Progenitor cell of endocrine pancreas (in vitro differentiated cells): ENCODE measurements around the gene APBB2. TPM values are rescaled to one million over a fixed set of nuclear protein-coding genes. Genes with fewer than 3 reads are reported as not detected.

Experiments
- DNase-seq: peaks from one replicate; pipeline ENCODE4 v3.0.0; 2021; ENCODE audit warnings: low spot score; ENCODE audit not compliant: unreplicated experiment
- H3K27ac Mint-ChIP-seq: 2 replicates; pipeline ENCODE4 v1.8.0; 2021; ENCODE audit warnings: mild to moderate bottlenecking, moderate library complexity, mixed read lengths
- H3K27me3 Mint-ChIP-seq: 2 replicates; pipeline ENCODE4 v1.8.0; 2021; ENCODE audit warnings: mixed read lengths
- H3K36me3 Mint-ChIP-seq: 2 replicates; pipeline ENCODE4 v1.8.0; 2022; ENCODE audit warnings: mixed read lengths; ENCODE audit not compliant: insufficient read depth
- H3K4me1 Mint-ChIP-seq: 2 replicates; pipeline ENCODE4 v1.8.0; 2021; ENCODE audit warnings: low read depth, mixed read lengths
- H3K4me3 Mint-ChIP-seq: 2 replicates; pipeline ENCODE4 v1.8.0; 2021; ENCODE audit warnings: low read depth, mild to moderate bottlenecking, moderate library complexity, mixed read lengths
- H3K9me3 Mint-ChIP-seq: 2 replicates; pipeline ENCODE4 v1.8.0; 2021; ENCODE audit warnings: low read depth, mixed read lengths
- total RNA-seq: library from RNA; stranded (reverse); gene quantifications from 2 replicates; pipeline ENCODE4 v1.2.1, GENCODE V29; 2021
- TF ChIP-seq, protein P1 (sequence below): fragments of 200-600 bp; sonication (generic); IDR thresholded peaks from one replicate; pipeline ENCODE4 v1.5.0; 2021; ENCODE audit warnings: antibody characterized with exemption, mild to moderate bottlenecking; ENCODE audit not compliant: unreplicated experiment

Gene APBB2
- total RNA-seq, 1 donor from 2014 or later, result 61.7 TPM

DNA sequence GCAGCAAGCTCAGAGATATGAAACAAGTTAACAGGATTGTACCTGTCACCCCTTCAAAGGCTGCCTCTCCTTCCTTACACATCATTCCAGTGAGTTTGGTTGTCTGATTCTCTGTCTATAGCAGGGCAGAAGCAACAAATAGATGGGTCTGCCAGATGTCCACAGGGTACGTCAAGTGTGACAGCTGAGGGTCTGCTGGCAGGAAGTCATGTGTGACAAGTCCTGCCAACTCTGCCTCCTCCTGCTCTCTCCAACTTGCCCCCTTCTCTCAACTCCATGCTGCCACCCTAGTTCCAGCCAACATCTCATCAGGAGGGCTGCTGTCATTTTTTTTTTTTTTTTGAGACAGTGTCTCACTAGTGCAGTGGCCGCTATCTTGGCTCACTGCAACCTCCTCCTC is 355.4 kb downstream of the APBB2 start:
- no peaks in the 10 kb centered on the region for H3K9me3 Mint-ChIP-seq
- no peak overlapping the region for H3K4me3 Mint-ChIP-seq
- peaks cover 10% of the 10 kb centered on the region for H3K4me1 Mint-ChIP-seq

DNA sequence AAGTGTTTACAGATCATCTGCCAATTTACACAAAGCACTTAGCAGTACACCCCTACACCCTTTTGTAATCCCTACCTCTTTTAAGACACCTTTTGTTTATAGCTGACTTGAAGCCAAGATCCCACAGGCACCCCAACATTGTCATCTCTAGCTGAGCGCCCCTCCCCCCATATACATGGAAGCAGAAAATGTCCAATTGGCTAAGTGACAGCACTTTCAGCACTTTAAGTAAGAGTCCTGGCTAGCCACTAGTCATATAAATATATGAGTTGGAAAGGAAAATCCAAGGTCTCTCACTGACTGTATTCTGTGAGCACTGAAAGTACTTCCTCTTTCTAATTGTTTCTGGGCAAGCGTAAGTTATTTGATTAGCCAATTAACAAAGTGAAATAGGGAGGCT is 356.4 kb downstream of the APBB2 start:
- DNase-seq, result no peak
- peak overlapping the region; percentile 31 for H3K4me3 Mint-ChIP-seq
- peaks cover 8% of the 10 kb centered on the region for H3K36me3 Mint-ChIP-seq
- H3K27me3 Mint-ChIP-seq, result peaks cover 7% of the 10 kb centered on the region
- H3K9me3 Mint-ChIP-seq, result no peaks in the 10 kb centered on the region
- H3K4me1 Mint-ChIP-seq, result peaks cover 10% of the 10 kb centered on the region
- TF ChIP-seq, protein P1, sequence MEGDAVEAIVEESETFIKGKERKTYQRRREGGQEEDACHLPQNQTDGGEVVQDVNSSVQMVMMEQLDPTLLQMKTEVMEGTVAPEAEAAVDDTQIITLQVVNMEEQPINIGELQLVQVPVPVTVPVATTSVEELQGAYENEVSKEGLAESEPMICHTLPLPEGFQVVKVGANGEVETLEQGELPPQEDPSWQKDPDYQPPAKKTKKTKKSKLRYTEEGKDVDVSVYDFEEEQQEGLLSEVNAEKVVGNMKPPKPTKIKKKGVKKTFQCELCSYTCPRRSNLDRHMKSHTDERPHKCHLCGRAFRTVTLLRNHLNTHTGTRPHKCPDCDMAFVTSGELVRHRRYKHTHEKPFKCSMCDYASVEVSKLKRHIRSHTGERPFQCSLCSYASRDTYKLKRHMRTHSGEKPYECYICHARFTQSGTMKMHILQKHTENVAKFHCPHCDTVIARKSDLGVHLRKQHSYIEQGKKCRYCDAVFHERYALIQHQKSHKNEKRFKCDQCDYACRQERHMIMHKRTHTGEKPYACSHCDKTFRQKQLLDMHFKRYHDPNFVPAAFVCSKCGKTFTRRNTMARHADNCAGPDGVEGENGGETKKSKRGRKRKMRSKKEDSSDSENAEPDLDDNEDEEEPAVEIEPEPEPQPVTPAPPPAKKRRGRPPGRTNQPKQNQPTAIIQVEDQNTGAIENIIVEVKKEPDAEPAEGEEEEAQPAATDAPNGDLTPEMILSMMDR, result no peak
- H3K27ac Mint-ChIP-seq, result no peak overlapping the region

More for the DNA sequence above, 355.4 kb downstream of the APBB2 start:
- no peak for DNase-seq
- Mint-ChIP-seq H3K36me3 (peaks cover 3% of the 10 kb centered on the region), H3K27ac (no peak overlapping the region), H3K27me3 (peaks cover 7% of the 10 kb centered on the region)
- TF ChIP-seq, protein P1, result no peak

GRCh38 chr4:40856840-40857362 is 357.4 kb downstream of the APBB2 start:
- Mint-ChIP-seq H3K27ac (peak overlapping the region; percentile 94), H3K4me1 (peaks cover 10% of the 10 kb centered on the region), H3K9me3 (no peaks in the 10 kb centered on the region), H3K4me3 (peak overlapping the region; percentile 88), H3K36me3 (peaks cover 10% of the 10 kb centered on the region), H3K27me3 (peaks cover 7% of the 10 kb centered on the region)
- TF ChIP-seq, protein P1, result no peak
- peak; percentile 63 for DNase-seq

DNA sequence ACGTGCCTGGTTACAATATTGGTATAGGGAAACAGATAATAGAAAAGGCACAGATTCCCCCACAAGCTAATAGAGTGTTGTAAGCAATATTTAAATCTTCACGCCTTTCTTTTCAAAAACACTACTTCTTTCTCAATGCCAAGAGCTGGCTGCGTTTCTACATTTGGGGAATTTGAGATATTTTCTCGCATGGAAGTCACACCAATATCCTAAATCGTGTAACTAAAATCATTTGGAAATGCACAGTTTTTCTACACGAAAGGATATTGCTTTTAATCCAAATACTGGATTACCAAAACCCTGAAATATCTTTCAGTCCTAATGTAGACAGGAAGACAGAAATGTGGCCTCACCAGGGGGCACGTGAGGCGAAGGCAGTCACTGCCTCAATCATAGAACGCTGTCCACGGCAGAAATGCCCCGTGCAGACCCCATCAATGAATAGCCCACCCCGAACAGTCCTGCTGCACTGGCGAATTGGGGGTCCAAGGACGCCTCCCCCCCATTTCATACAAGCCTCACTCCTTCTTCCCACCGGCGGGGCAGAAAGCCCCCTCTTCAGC is 358.0 kb downstream of the APBB2 start:
- H3K9me3 Mint-ChIP-seq, result no peaks in the 10 kb centered on the region
- peaks cover 10% of the 10 kb centered on the region for H3K36me3 Mint-ChIP-seq
- peak overlapping the region; percentile 88 for H3K4me3 Mint-ChIP-seq
- H3K27ac Mint-ChIP-seq, result peak overlapping the region; percentile 94
- TF ChIP-seq, protein P1, result no peak
- peaks cover 7% of the 10 kb centered on the region for H3K27me3 Mint-ChIP-seq
- no peak for DNase-seq
- H3K4me1 Mint-ChIP-seq, result peaks cover 10% of the 10 kb centered on the region

DNA sequence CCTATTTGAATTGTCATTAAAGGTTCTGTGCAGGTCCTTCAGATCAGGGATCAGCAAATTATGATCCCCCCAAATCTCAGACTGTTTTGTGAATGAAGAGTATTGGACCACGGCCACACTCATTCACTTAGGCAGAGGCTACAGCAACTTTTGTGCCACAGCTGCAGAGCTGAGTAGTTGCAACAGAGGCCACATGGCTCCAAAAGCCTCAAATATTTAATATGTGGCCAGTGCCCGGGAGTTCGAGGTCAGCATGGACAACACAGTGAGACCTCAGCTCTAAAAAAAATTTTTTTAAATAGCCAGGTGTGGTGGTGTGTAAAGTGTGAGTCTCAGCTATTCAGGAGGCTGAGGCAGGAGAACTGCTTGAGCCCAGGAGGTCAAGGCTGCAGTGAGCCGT is 363.8 kb downstream of the APBB2 start:
- Mint-ChIP-seq H3K36me3 (peaks cover 10% of the 10 kb centered on the region), H3K4me1 (peaks cover 13% of the 10 kb centered on the region), H3K9me3 (no peaks in the 10 kb centered on the region), H3K27ac (no peak overlapping the region), H3K27me3 (no peaks in the 10 kb centered on the region), H3K4me3 (no peak overlapping the region)
- TF ChIP-seq, protein P1, result no peak
- no peak for DNase-seq
